HG03521 (cell line): ENCODE data around the gene RETREG1.
"Not testable (repeated sequence)": the region's sequence is repeated elsewhere in the genome, so short reads cannot be mapped to it uniquely, and the experiment has no call there.

Experiments
- ATAC-seq: cut with Tn5 transposase; IDR thresholded peaks from one replicate; pipeline ENCODE4 v1.9.1; 2021; ENCODE audit warnings: mild to moderate bottlenecking, moderate library complexity; ENCODE audit not compliant: unreplicated experiment

RETREG1 gene

GRCh38 chr5:16493261-16493660 lies 123.5 kb downstream of the RETREG1 start:
- ATAC-seq: no peak

GRCh38 chr5:16492398-16493140 lies 124.2 kb downstream of the RETREG1 start:
- no peak for ATAC-seq

- no peak for ATAC-seq
Measured at GRCh38 chr5:16490911-16491310, 125.9 kb downstream of the RETREG1 start.

- peak; percentile 60 for ATAC-seq
Measured at GRCh38 chr5:16489322-16489791, 127.4 kb downstream of the RETREG1 start.

GRCh38 chr5:16487456-16487855 lies 129.3 kb downstream of the RETREG1 start:
- ATAC-seq: no peak

- no peak for ATAC-seq
Measured at GRCh38 chr5:16486711-16487111, 130.1 kb downstream of the RETREG1 start.

GRCh38 chr5:16485656-16486055 lies 131.1 kb downstream of the RETREG1 start:
- ATAC-seq: no peak

GRCh38 chr5:16484081-16484480 lies 132.7 kb downstream of the RETREG1 start:
- ATAC-seq: no peak

- ATAC-seq: no peak
Measured at GRCh38 chr5:16483361-16483760, 133.4 kb downstream of the RETREG1 start.

- ATAC-seq: no peak
Measured at GRCh38 chr5:16482891-16483290, 133.9 kb downstream of the RETREG1 start.

- ATAC-seq: no peak
Measured at GRCh38 chr5:16480821-16481538, 135.8 kb downstream of the RETREG1 start.

- no peak for ATAC-seq
Measured at GRCh38 chr5:16480144-16480543, 136.7 kb downstream of the RETREG1 start.

- ATAC-seq: no peak
Measured at GRCh38 chr5:16477541-16477940, 139.3 kb downstream of the RETREG1 start.

GRCh38 chr5:16476417-16476816 lies 140.4 kb downstream of the RETREG1 start:
- not testable (repeated sequence) for ATAC-seq

- no peak for ATAC-seq
Measured at GRCh38 chr5:16471387-16471786, 145.4 kb downstream of the RETREG1 start.

- peak; percentile 67 for ATAC-seq
Measured at GRCh38 chr5:16467363-16468219, 149.2 kb downstream of the RETREG1 start.

GRCh38 chr5:16465544-16466432 lies 151.0 kb downstream of the RETREG1 start, which contains the start of gene ZNF622:
Gene ZNF622 (minus strand): TSS chr5:16465800. CDS start chr5:16465665, 135 bp downstream.
- ATAC-seq: peak; percentile 81

- ATAC-seq: no peak
Measured at GRCh38 chr5:16464664-16465543, 151.9 kb downstream of the RETREG1 start.

GRCh38 chr5:16464231-16464630 lies 152.6 kb downstream of the RETREG1 start:
- no peak for ATAC-seq
